GM19395 (cell line): ENCODE data around the gene INPP5A.
"Not testable (repeated sequence)": the region's sequence is repeated elsewhere in the genome, so short reads cannot be mapped to it uniquely, and the experiment has no call there.

Source experiments
- ATAC-seq: cut with Tn5 transposase; IDR thresholded peaks from one replicate; pipeline ENCODE4 v1.9.1; 2021; ENCODE audit warnings: mild to moderate bottlenecking, moderate library complexity; ENCODE audit not compliant: unreplicated experiment

The INPP5A gene

GRCh38 chr10:132699411-132700155, 162.0 kb downstream of the INPP5A start:
- no peak for ATAC-seq

- no peak for ATAC-seq
Observed at GRCh38 chr10:132700156-132701098, 162.8 kb downstream of the INPP5A start.

GRCh38 chr10:132701099-132701845, 163.7 kb downstream of the INPP5A start:
- ATAC-seq, result no peak

GRCh38 chr10:132701846-132702190, 164.2 kb downstream of the INPP5A start:
- ATAC-seq, result no peak

GRCh38 chr10:132702601-132703418, 165.2 kb downstream of the INPP5A start:
- ATAC-seq, result no peak

- no peak for ATAC-seq
Observed at GRCh38 chr10:132703419-132704007, 165.9 kb downstream of the INPP5A start.

- no peak for ATAC-seq
Observed at GRCh38 chr10:132704008-132704814, 166.6 kb downstream of the INPP5A start.

GRCh38 chr10:132704815-132705064, 167.2 kb downstream of the INPP5A start:
- not testable (repeated sequence) for ATAC-seq

GRCh38 chr10:132705173-132705572, 167.6 kb downstream of the INPP5A start:
- ATAC-seq, result no peak

- no peak for ATAC-seq
Observed at GRCh38 chr10:132705943-132706342, 168.4 kb downstream of the INPP5A start.

- no peak for ATAC-seq
Observed at GRCh38 chr10:132706701-132707100, 169.1 kb downstream of the INPP5A start.

GRCh38 chr10:132707121-132707775, 169.7 kb downstream of the INPP5A start:
- no peak for ATAC-seq

GRCh38 chr10:132707776-132708171, 170.2 kb downstream of the INPP5A start:
- no peak for ATAC-seq

GRCh38 chr10:132708441-132708840, 170.9 kb downstream of the INPP5A start:
- no peak for ATAC-seq

- no peak for ATAC-seq
Observed at GRCh38 chr10:132708936-132709335, 171.3 kb downstream of the INPP5A start.

- ATAC-seq, result no peak
Observed at GRCh38 chr10:132709471-132709951, 171.9 kb downstream of the INPP5A start.

GRCh38 chr10:132710036-132710686, 172.6 kb downstream of the INPP5A start:
- no peak for ATAC-seq
